Hematopoietic multipotent progenitor cell treated with erythropoietin and hydrocortisone succinate and interleukin-3 and kit ligand, for 15 days (in vitro differentiated cells): Measurements from ENCODE around the gene PAGE4.

Experiments used
- DNase-seq: peaks from one replicate; pipeline ENCODE4 v3.0.0-alpha.2; 2015; ENCODE audit warnings: low spot score

Gene PAGE4

DNA sequence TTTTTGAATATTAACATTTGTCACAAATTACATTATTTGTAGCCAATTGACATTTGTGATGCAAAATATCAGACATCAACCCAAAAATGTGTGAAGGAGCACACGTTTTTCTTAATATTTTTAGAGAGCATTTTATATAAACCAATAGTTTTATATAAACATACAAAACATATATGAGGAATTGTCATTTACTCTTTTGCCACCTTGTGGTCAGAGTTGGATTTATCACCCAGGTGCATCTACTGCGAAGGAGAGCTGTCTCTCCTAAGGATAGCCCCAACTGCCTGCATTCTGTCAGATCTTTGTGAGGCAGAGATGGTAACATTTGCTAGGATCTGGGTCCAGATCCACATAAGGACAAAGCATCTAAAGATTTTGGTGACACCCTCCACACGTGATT is 47.6 kb downstream of the PAGE4 start:
- DNase-seq: peak; percentile 9

DNA sequence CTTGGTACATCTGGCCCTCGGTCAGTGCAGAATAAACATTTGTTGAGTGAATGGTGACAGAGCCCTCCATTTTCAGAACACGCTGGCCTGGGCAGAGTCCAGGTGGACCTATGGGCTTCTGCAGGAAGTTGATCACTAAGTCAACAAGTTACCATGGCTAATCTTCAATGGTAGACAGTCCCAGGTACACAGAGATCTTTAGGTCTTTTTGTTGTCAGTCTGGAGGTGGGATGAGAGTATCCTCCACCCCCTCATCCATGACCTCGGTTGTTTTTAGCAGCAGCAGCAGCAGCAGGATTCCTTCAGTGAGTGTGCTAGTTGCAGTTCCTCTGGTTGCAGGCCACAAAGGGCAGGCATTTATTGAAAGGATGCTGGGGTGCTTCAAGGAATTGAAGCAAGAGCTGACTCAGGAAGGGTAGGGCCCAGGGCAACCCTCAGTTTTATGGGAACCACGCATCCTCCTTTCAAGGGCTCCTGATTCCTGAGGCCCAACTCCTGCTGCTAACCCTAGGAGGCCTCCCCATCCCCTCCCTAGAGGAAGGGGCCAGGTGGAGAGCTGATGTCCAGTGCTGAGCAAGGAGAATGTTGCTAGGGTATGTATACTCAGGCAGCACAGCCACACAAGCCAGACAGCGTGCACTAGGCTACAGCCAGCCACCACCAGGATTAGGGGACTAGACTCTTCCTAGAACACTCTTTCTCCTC is 48.4 kb downstream of the PAGE4 start:
- DNase-seq: no peak

DNA sequence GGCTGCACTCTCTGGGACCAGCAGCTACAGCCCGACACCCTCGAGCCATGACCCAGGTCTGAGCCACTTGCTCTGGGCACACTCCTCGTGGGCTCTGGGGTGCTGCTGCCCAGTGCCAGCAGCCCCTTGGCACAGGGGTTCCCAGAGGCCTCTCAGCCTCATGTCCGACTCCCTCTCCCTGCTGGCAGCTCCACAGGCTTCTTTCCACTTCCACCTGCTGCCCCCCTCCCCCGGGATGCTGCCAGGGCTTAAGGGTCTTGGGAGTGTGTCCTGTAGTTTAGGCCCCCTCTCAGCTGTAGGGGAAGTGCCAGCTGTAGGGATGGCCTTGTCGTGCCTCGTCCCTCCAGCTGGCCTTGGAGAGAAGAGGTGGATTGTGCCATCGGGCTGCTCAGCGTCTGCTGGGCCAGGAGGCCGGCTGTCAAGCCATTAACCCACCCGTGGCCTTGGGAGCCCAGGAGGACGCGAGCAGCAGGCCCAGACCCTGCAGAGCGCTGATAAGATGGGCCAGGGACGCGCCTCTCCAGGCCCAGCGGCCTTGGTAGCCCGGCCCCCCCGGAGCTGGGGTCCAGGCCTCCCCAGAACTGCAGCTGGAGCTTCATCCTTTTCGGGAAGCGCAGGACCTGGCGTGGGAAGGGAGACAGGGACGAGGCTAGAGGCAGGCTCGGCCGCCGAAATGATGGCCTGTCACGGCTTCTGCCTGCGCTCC is 49.2 kb downstream of the PAGE4 start:
- no peak for DNase-seq

DNA sequence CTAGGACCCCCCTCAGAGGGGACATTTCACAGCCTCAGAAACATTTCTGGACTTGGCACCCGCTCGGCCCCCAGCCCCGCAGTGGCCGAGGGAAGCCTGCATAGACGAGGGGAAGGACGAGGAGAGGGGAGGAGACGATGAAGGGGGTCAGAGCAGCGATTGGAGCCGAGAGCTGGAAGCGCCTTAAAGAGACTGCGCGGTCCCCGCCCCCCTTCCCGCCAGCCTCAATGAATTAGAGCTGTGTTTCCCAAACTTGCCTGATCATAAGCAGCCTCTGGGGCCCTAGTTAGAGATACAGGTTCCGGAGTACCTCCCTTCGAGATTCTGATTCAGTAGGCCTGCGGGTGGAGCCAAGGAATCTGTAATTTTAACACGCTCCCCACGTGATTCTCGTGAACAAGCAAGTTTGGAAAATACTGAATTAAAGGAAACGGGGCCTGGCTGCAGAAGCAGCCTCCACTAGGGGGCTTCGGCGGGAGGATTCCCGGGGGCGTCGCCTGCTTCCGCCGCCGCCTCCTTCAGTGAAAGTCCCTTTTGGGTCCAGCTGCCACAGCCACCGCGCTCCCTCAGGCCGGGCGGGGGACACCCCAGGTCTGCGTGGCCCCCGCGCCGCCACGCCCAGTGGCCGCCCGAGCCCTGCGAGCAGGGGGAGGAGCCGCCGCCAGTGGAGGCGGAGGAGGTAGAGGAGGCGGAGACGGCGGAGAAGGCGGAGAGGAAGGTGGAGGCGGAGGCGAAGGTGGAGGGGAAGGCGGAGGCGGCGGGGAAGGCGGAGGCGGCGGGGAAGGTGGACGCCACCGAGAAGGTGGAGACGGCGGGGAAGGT is 49.9 kb downstream of the PAGE4 start, which contains the start of gene USP27X:
TSS of gene USP27X (plus strand) at position 651 of the 822 bp plus-strand sequence. CDS start 824 bp downstream, outside the sequence.
- peak; percentile 80 for DNase-seq

DNA sequence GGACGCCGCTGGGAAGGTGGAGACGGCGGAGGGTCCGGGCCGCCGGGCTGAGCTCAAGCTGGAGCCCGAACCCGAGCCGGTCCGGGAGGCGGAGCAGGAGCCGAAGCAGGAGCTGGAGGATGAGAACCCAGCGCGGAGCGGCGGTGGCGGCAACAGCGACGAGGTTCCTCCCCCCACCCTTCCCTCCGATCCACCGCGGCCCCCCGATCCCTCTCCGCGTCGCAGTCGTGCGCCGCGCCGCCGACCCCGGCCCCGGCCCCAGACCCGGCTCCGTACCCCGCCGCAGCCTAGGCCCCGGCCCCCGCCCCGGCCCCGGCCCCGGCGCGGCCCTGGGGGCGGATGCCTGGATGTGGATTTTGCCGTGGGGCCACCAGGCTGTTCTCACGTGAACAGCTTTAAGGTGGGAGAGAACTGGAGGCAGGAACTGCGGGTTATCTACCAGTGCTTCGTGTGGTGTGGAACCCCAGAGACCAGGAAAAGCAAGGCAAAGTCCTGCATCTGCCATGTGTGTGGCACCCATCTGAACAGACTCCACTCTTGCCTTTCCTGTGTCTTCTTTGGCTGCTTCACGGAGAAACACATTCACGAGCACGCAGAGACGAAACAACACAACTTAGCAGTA is 50.7 kb downstream of the PAGE4 start:
- DNase-seq: no peak

DNA sequence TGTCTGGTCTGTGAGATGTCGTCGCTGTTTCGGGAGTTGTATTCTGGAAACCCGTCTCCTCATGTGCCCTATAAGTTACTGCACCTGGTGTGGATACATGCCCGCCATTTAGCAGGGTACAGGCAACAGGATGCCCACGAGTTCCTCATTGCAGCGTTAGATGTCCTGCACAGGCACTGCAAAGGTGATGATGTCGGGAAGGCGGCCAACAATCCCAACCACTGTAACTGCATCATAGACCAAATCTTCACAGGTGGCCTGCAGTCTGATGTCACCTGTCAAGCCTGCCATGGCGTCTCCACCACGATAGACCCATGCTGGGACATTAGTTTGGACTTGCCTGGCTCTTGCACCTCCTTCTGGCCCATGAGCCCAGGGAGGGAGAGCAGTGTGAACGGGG is 51.6 kb downstream of the PAGE4 start:
- DNase-seq: no peak
